ENCODE data around the gene APBA2.

APBA2 gene

GRCh38 chr15:28919201-28919635 lies 33.4 kb downstream of the APBA2 start:
- TF ChIP-seq GATA2 (IDR thresholded peaks at IDR 0.05; ENCODE audit: low read depth, low read length) (no peak), GATA3 (IDR thresholded peaks at IDR 0.05; ENCODE audit: low read depth, low read length) (no peak)

- TF ChIP-seq GATA2 (IDR thresholded peaks at IDR 0.05; ENCODE audit: low read depth, low read length) (no peak), GATA3 (IDR thresholded peaks at IDR 0.05; ENCODE audit: low read depth, low read length) (no peak)
These were observed 34.2 kb downstream of the APBA2 start for GRCh38 chr15:28919679-28920655.

GRCh38 chr15:28920781-28921331 lies 35.1 kb downstream of the APBA2 start:
- TF ChIP-seq GATA2 (IDR thresholded peaks at IDR 0.05; ENCODE audit: low read depth, low read length) (peak; percentile 11; the same call in 1 of the 2 replicates), GATA3 (IDR thresholded peaks at IDR 0.05; ENCODE audit: low read depth, low read length) (no peak)

GRCh38 chr15:28921336-28921735 lies 35.6 kb downstream of the APBA2 start:
- TF ChIP-seq GATA2 (IDR thresholded peaks at IDR 0.05; ENCODE audit: low read depth, low read length) = no peak

- TF ChIP-seq GATA2 (IDR thresholded peaks at IDR 0.05; ENCODE audit: low read depth, low read length) (no peak), GATA3 (IDR thresholded peaks at IDR 0.05; ENCODE audit: low read depth, low read length) (no peak)
These were observed 36.3 kb downstream of the APBA2 start for GRCh38 chr15:28921919-28922706.

- no peak for TF ChIP-seq GATA3 (IDR thresholded peaks at IDR 0.05; ENCODE audit: low read depth, low read length)
- TF ChIP-seq GATA2 (IDR thresholded peaks at IDR 0.05; ENCODE audit: low read depth, low read length) = no peak
These were observed 36.9 kb downstream of the APBA2 start for GRCh38 chr15:28922707-28923012.

GRCh38 chr15:28923726-28924280 lies 38.0 kb downstream of the APBA2 start:
- no peak for TF ChIP-seq GATA2 (IDR thresholded peaks at IDR 0.05; ENCODE audit: low read depth, low read length)
- no peak for TF ChIP-seq GATA3 (IDR thresholded peaks at IDR 0.05; ENCODE audit: low read depth, low read length)

GRCh38 chr15:28927043-28927442 lies 41.3 kb downstream of the APBA2 start:
- TF ChIP-seq GATA3 (IDR thresholded peaks at IDR 0.05; ENCODE audit: low read depth, low read length) (no peak), GATA2 (IDR thresholded peaks at IDR 0.05; ENCODE audit: low read depth, low read length) (no peak)

- TF ChIP-seq GATA3 (IDR thresholded peaks at IDR 0.05; ENCODE audit: low read depth, low read length) = no peak
- no peak for TF ChIP-seq GATA2 (IDR thresholded peaks at IDR 0.05; ENCODE audit: low read depth, low read length)
These were observed 43.4 kb downstream of the APBA2 start for GRCh38 chr15:28929200-28929599.

- TF ChIP-seq GATA2 (IDR thresholded peaks at IDR 0.05; ENCODE audit: low read depth, low read length) = no peak
- no peak for TF ChIP-seq GATA3 (IDR thresholded peaks at IDR 0.05; ENCODE audit: low read depth, low read length)
These were observed 44.2 kb downstream of the APBA2 start for GRCh38 chr15:28930011-28930410.

- TF ChIP-seq GATA3 (IDR thresholded peaks at IDR 0.05; ENCODE audit: low read depth, low read length) (no peak), GATA2 (IDR thresholded peaks at IDR 0.05; ENCODE audit: low read depth, low read length) (no peak)
These were observed 44.9 kb downstream of the APBA2 start for GRCh38 chr15:28930476-28931291.

GRCh38 chr15:28931828-28932227 lies 46.1 kb downstream of the APBA2 start:
- TF ChIP-seq GATA2 (IDR thresholded peaks at IDR 0.05; ENCODE audit: low read depth, low read length) (no peak), GATA3 (IDR thresholded peaks at IDR 0.05; ENCODE audit: low read depth, low read length) (no peak)

GRCh38 chr15:28932361-28932760 lies 46.6 kb downstream of the APBA2 start:
- TF ChIP-seq GATA3 (IDR thresholded peaks at IDR 0.05; ENCODE audit: low read depth, low read length) = no peak
- no peak for TF ChIP-seq GATA2 (IDR thresholded peaks at IDR 0.05; ENCODE audit: low read depth, low read length)

All from SH-SY5Y (cell line).